ENCODE measurements around the gene TMEM38B. TPM values are rescaled to one million over a fixed set of nuclear protein-coding genes. Genes with fewer than 3 reads are reported as not detected.

Gene TMEM38B
- total and polyA plus RNA-seq, 7 experiments from 2014 or later = 5.8 to 31.4 (median 17.5) TPM

DNA sequence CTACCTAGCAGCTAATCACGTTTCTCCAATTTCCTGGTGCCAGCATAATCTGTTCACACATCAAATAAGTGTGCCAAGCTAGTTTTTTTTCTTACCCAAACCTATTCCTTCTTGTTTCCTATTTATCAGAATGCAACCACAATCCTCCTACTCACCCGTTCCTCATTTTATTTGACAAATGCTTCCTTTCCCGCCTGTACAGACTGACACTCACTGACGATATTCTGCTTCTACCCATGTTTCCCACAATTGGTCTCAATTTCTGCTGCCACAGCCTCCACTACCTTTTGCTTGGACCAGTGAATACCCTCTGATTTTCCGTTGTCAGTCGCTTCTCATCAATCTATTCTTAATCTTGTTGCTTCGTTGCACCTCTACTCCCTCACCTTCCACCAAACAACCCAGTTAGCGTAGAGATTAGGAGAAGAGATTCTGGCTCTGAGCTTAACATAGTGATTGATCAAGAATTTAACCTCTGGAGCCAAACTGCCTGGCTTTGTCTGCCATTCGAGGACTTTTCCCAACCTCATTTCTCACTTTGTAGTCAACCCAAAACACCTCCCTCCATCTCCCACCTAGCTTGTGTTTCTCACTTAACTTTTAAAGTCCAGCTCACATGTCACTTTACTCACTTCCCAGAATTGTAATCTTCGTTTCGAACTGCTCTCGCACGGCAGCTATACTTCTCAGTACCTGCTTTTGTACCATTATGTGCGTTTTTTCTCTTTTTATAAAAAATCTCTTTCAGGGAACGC lies 729 bp upstream of the TMEM38B start:
- Mint-ChIP-seq H3K9me3 (no peaks in the 10 kb centered on the region), H3K4me3 (peak overlapping the region; percentile 79 to 93 (median 88)), H3K36me3 (peaks cover 0 to 8% (median 0%) of the 10 kb centered on the region in 5 donors), H3K27me3 (peaks cover 14 to 33% (median 28%) of the 10 kb centered on the region in 5 donors), H3K27ac (peak overlapping the region in 7 of 9 donors; percentile 11 to 85 (median 70)), H3K4me1 (peaks cover 13 to 43% (median 33%) of the 10 kb centered on the region in 7 donors)
- ChIA-PET POLR2A (interaction anchor here (0.7 to 1.3 kb wide), 4 partner anchors 14 to 450 kb away, joined by 3 to 5 read pairs (median 4); partner anchors contain the start of gene SLC44A1), CTCF (interaction anchor here (0.5 to 2.3 kb wide), 3 partner anchors 25 to 454 kb away, joined by 3 to 8 read pairs (median 3); no protein-coding TSS in a partner anchor)
- peak in 5 of 9 donors; percentile 7 to 27 (median 18) for DNase-seq
- H3K27me3 ChIP-seq (ENCODE audit: control insufficient read depth in 2 of 2, insufficient read depth in 2 of 2, low read length in 2 of 2) = peaks cover 0 to 3% of the 10 kb centered on the region in 2 donors
- peak; percentile 3 for ATAC-seq
- no peaks in the 10 kb centered on the region for H3K9me3 ChIP-seq (ENCODE audit: control insufficient read depth in 2 of 3, low read length in 3 of 3)
- peaks cover 0 to 3% (median 0%) of the 10 kb centered on the region in 3 experiments for H3K36me3 ChIP-seq (ENCODE audit: control insufficient read depth in 2 of 3, insufficient read depth in 3 of 3, low read length in 3 of 3)
- peaks cover 7 to 10% of the 10 kb centered on the region in 2 donors for H3K4me1 ChIP-seq (ENCODE audit: control insufficient read depth in 2 of 2, insufficient read depth in 2 of 2, low read length in 2 of 2)
- H3K27ac ChIP-seq (ENCODE audit: low read depth, low read length) = peak overlapping the region; percentile 64
- H3K4me3 ChIP-seq (ENCODE audit: low read length) = peak overlapping the region; percentile 79
- intact Hi-C loops (cut with micrococcal nuclease) = loop anchor here (1.0 to 10.0 kb wide), 14 partner anchors 15 to 1599 kb away; partner anchors contain the start of genes FKTN (in 2 of the 2), SLC44A1 (in 2 of the 2), FSD1L (in 1 of the 2) and NIPSNAP3A (in 1 of the 2)

DNA sequence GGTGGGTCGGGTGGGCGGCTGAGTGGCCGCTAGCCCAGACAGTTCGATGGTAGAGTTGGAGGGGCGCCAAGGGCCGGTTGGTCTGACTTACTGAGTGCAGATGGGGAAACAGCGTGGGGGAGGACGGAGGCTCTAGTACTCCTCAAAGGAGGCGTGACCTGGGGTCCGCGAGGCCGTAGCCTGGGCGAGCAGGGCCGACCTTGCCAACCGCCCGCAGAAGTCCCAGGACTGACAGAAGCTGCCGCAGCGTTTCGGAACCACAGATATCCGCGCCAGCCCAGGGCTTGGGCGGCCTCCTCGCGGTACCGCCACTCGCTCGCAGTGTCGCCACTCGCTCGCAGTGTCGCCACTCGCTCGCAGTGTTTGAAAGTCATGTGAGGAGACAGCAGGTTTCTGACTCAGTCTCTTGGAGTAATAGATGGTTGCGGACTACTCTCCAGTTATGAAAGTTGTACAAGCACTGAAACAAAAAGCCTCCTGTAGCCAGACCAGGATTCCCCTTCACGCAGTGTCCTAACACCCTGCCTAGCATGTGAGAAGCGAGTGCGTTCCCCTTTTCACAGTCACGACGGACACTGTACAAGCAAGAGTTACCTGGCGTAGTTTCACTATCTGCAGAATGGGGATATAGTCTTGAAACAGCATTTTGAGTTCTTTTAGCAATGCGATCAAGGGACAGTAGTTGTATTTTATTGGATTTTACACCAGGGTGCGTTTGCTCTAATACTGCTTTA lies 674 bp downstream of the TMEM38B start:
- peak overlapping the region; percentile 64 for H3K27ac ChIP-seq (ENCODE audit: low read depth, low read length)
- intact Hi-C loops (cut with micrococcal nuclease) = loop anchor here (1.0 to 10.0 kb wide), 16 partner anchors 137 to 1603 kb away; partner anchors contain the start of genes FKTN (in 2 of the 2), FSD1L (in 2 of the 2), SLC44A1 (in 2 of the 2) and SMC2 (in 2 of the 2)
- H3K27me3 ChIP-seq (ENCODE audit: control insufficient read depth in 2 of 2, insufficient read depth in 2 of 2, low read length in 2 of 2) = peaks cover 0 to 3% of the 10 kb centered on the region in 2 donors
- H3K4me1 Mint-ChIP-seq = peaks cover 13 to 56% (median 47%) of the 10 kb centered on the region in 7 donors
- CTCF ChIA-PET = interaction anchor here (2.3 kb wide), 1 partner anchor 24 kb away, joined by 8 read pairs; no protein-coding TSS in a partner anchor
- H3K27ac Mint-ChIP-seq = peak overlapping the region; percentile 8 to 88 (median 70)
- H3K27me3 Mint-ChIP-seq = peaks cover 7 to 26% (median 22%) of the 10 kb centered on the region in 5 donors
- H3K4me1 ChIP-seq (ENCODE audit: control insufficient read depth in 2 of 2, insufficient read depth in 2 of 2, low read length in 2 of 2) = peaks cover 7 to 10% of the 10 kb centered on the region in 2 donors
- no peaks in the 10 kb centered on the region for H3K9me3 ChIP-seq (ENCODE audit: control insufficient read depth in 2 of 3, low read length in 3 of 3)
- peaks cover 0 to 8% (median 0%) of the 10 kb centered on the region in 5 donors for H3K36me3 Mint-ChIP-seq
- peak in 8 of 9 donors; percentile 39 to 65 (median 58) for DNase-seq
- peak overlapping the region; percentile 80 to 97 (median 90) for H3K4me3 Mint-ChIP-seq
- no peaks in the 10 kb centered on the region for H3K9me3 Mint-ChIP-seq
- ATAC-seq = peak; percentile 69
- POLR2A ChIA-PET = interaction anchor here (0.7 kb wide), 1 partner anchor 276 kb away, joined by 3 read pairs; no protein-coding TSS in a partner anchor
- peak overlapping the region; percentile 79 for H3K4me3 ChIP-seq (ENCODE audit: low read length)
- peaks cover 0 to 3% (median 0%) of the 10 kb centered on the region in 3 experiments for H3K36me3 ChIP-seq (ENCODE audit: control insufficient read depth in 2 of 3, insufficient read depth in 3 of 3, low read length in 3 of 3)

DNA sequence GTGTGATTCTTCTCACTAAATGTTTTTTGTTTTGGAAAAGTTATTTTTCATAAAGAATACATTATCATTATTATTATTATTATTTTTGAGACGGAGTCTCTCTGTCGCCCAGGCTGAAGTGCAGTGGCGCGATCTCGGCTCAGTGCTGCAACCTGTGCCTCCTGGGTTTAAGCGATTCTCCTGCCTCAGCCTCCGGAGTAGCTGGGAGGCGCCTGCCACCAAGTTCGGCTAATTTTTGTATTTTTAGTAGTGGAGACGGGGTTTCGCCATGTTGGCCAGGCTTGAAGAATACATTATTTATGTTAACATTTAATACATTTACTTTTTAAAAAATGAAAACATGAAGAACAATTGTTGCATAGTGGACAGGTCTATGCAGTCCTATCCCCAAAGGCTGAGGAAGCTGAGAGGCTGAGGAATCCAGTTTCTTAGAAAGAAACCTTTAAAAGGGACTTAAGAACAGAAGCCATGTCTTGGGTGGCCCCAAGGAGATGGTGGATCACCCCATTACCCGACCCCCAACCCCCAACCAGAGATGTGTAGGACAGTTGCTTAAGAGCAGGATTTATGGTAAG lies 2.0 kb downstream of the TMEM38B start:
- ChIA-PET POLR2A (no interaction called here), CTCF (no interaction called here)
- no peak for DNase-seq
- Mint-ChIP-seq H3K27me3 (peaks cover 7 to 16% (median 15%) of the 10 kb centered on the region in 5 donors), H3K4me1 (peaks cover 13 to 69% (median 56%) of the 10 kb centered on the region in 7 donors), H3K27ac (no peak overlapping the region), H3K9me3 (no peaks in the 10 kb centered on the region), H3K4me3 (peak overlapping the region in 6 of 10 donors; percentile 10 to 91 (median 84)), H3K36me3 (peaks cover 0 to 8% (median 0%) of the 10 kb centered on the region in 5 donors)
- Histone ChIP-seq H3K4me1 (ENCODE audit: control insufficient read depth in 2 of 2, insufficient read depth in 2 of 2, low read length in 2 of 2) (peaks cover 7 to 10% of the 10 kb centered on the region in 2 donors), H3K27ac (ENCODE audit: low read depth, low read length) (no peak overlapping the region), H3K27me3 (ENCODE audit: control insufficient read depth in 2 of 2, insufficient read depth in 2 of 2, low read length in 2 of 2) (no peaks in the 10 kb centered on the region), H3K36me3 (ENCODE audit: control insufficient read depth in 2 of 3, insufficient read depth in 3 of 3, low read length in 3 of 3) (peaks cover 0 to 3% (median 0%) of the 10 kb centered on the region in 3 experiments), H3K4me3 (ENCODE audit: low read length) (no peak overlapping the region), H3K9me3 (ENCODE audit: control insufficient read depth in 2 of 3, low read length in 3 of 3) (no peaks in the 10 kb centered on the region)
- no peak for ATAC-seq
- intact Hi-C loops (cut with micrococcal nuclease) = loop anchor here (5.0 to 10.0 kb wide), 4 partner anchors 292 to 1604 kb away; partner anchors contain the start of gene SMC2 (in 1 of the 2)

DNA sequence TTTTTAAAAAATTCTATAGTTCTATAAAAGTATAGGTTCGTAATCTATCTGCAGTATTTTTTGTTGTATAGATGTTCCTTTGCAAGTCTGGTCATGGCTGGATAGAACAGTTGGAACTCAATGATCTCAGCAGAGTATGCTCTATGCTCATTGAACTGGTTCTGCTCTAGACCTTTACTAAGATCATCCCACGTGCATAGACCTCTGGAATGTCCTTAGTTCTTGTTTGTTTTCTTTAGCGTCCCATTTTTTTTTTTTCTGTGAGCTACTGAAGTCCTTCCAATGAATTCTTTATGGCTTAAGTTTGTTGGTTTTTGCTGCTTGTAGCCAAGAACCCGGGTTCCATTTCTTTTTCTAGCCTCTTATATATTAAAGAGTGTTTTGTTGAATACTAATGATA lies 3.5 kb downstream of the TMEM38B start:
- POLR2A ChIA-PET = no interaction called here
- H3K4me1 Mint-ChIP-seq = peaks cover 13 to 72% (median 61%) of the 10 kb centered on the region in 7 donors

DNA sequence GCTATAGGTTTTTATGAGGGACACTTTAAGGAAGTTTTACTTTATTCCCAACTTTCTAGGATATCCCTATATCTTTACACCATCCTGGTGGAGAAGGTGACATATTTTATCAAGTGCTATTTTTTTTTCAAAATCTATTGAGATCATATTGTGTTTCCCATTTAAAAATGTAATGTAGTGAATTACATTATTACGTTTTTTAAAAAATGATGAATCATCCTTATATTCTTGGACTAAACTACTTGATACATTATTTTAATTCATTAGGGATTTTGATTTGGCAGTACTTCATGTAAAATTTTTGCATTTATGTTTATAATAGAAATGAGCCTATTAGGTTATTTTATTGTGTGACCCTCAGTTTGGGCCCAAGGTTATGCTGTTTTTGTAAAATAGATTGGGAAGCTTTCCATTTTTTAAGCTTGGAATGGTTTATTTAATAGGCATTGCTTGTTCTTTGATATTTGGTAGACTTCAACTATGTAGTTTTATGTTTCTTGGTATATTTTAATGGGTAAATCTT lies 4.1 kb downstream of the TMEM38B start:
- no peak overlapping the region for H3K4me3 Mint-ChIP-seq
- peaks cover 12 to 67% (median 58%) of the 10 kb centered on the region in 7 donors for H3K4me1 Mint-ChIP-seq
- ChIA-PET POLR2A (no interaction called here), CTCF (no interaction called here)
- H3K36me3 Mint-ChIP-seq = peaks cover 0 to 8% (median 0%) of the 10 kb centered on the region in 5 donors
- Histone ChIP-seq H3K27ac (ENCODE audit: low read depth, low read length) (no peak overlapping the region), H3K27me3 (ENCODE audit: control insufficient read depth in 2 of 2, insufficient read depth in 2 of 2, low read length in 2 of 2) (no peaks in the 10 kb centered on the region), H3K9me3 (ENCODE audit: control insufficient read depth in 2 of 3, low read length in 3 of 3) (no peaks in the 10 kb centered on the region), H3K4me1 (ENCODE audit: control insufficient read depth in 2 of 2, insufficient read depth in 2 of 2, low read length in 2 of 2) (peaks cover 7 to 10% of the 10 kb centered on the region in 2 donors), H3K36me3 (ENCODE audit: control insufficient read depth in 2 of 3, insufficient read depth in 3 of 3, low read length in 3 of 3) (peaks cover 0 to 3% (median 0%) of the 10 kb centered on the region in 3 experiments), H3K4me3 (ENCODE audit: low read length) (no peak overlapping the region)
- ATAC-seq (no peak), DNase-seq (no peak)
- peaks cover 0 to 7% (median 5%) of the 10 kb centered on the region in 5 donors for H3K27me3 Mint-ChIP-seq
- H3K9me3 Mint-ChIP-seq = no peaks in the 10 kb centered on the region
- intact Hi-C loops (cut with micrococcal nuclease) = loop anchor here (2.0 to 10.0 kb wide), 5 partner anchors 20 to 1606 kb away; partner anchors contain the start of gene SMC2 (in 1 of the 2)
- no peak overlapping the region for H3K27ac Mint-ChIP-seq

More for the DNA sequence above, 3.5 kb downstream of the TMEM38B start:
- H3K9me3 Mint-ChIP-seq = no peaks in the 10 kb centered on the region
- no peak overlapping the region for H3K4me3 Mint-ChIP-seq
- H3K36me3 Mint-ChIP-seq = peaks cover 0 to 8% (median 0%) of the 10 kb centered on the region in 5 donors
- ATAC-seq (no peak), DNase-seq (no peak)
- peaks cover 7 to 10% of the 10 kb centered on the region in 2 donors for H3K4me1 ChIP-seq (ENCODE audit: control insufficient read depth in 2 of 2, insufficient read depth in 2 of 2, low read length in 2 of 2)
- H3K27ac ChIP-seq (ENCODE audit: low read depth, low read length) = no peak overlapping the region
- H3K27me3 Mint-ChIP-seq = peaks cover 0 to 9% (median 7%) of the 10 kb centered on the region in 5 donors
- H3K4me3 ChIP-seq (ENCODE audit: low read length) = no peak overlapping the region
- H3K36me3 ChIP-seq (ENCODE audit: control insufficient read depth in 2 of 3, insufficient read depth in 3 of 3, low read length in 3 of 3) = peaks cover 0 to 3% (median 0%) of the 10 kb centered on the region in 3 experiments
- no peak overlapping the region for H3K27ac Mint-ChIP-seq
- no peaks in the 10 kb centered on the region for H3K9me3 ChIP-seq (ENCODE audit: control insufficient read depth in 2 of 3, low read length in 3 of 3)
- CTCF ChIA-PET = no interaction called here
- intact Hi-C loops (cut with micrococcal nuclease) = loop anchor here (2.0 to 10.0 kb wide), 5 partner anchors 21 to 1606 kb away; partner anchors contain the start of gene SMC2 (in 1 of the 2)
- H3K27me3 ChIP-seq (ENCODE audit: control insufficient read depth in 2 of 2, insufficient read depth in 2 of 2, low read length in 2 of 2) = no peaks in the 10 kb centered on the region
